NCI-H2107 treated with DMSO at 0.1 percent for 48 hours (cell line): ENCODE data around the gene BRD7.

Source experiments
- DNase-seq: peaks from one replicate; lab custom pipeline; 2025; ENCODE audit not compliant: unreplicated experiment; lab: John Stamatoyannopoulos, UW

Gene BRD7

GRCh38 chr16:50291719-50292565, 76.8 kb downstream of the BRD7 start:
- DNase-seq: no peak

DNA sequence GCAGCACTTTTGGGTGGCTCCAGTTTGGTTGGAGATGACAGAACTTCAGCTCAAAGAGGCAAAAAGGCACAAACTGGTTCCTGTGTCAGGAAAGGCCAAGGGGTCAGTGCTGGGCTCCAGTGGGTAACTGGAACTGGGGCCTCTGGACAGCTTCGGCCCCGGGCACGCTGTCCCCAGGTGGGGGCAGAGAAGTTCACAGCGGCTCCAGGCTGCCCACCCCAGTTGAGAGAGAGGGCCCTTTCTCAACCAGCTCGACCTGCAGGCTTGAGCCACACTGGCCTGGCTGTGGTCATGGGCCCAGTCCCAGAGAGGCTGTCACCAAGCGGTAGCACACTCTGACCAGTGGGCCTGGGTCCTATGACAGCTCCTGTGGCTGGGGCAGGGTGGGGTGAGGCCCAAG, 77.9 kb downstream of the BRD7 start:
- DNase-seq: no peak

GRCh38 chr16:50289950-50290764, 78.6 kb downstream of the BRD7 start:
- no peak for DNase-seq

GRCh38 chr16:50288920-50289319, 79.9 kb downstream of the BRD7 start:
- DNase-seq: no peak

DNA sequence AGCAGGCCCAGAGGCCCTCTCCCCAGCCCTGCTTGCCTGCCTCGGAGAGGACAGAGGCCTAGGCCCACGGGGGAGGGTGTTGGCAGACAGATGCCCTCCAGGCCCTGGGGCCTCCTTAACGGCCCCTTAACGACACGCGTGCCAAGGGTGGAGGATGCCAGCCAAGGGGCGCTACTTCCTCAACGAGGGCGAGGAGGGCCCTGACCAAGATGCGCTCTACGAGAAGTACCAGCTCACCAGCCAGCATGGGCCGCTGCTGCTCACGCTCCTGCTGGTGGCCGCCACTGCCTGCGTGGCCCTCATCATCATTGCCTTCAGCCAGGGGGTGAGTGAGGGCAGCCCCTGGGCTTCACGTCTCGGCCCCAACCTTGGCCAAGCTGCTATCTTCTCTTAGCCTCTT, 80.8 kb downstream of the BRD7 start:
- no peak for DNase-seq

DNA sequence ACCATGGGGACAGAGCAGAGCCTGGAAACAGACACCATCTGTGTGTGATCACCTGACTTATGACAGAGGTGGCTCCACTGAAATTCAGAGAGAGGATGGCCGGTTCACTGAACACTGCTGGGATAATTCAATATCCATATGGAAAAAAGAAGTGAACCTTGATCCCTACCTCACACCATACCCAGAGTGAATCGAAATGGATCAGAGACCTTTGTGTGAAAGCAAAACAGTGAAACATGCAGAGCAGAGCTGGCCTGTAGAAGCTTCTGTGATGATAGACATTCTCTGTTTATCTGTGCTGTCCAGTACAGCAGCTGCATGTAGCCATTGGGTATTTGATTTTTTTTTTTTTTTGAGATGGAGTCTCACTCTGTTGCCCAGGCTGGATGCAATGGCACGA, 82.1 kb downstream of the BRD7 start:
- no peak for DNase-seq

GRCh38 chr16:50285406-50286003, 83.3 kb downstream of the BRD7 start:
- DNase-seq: no peak

- no peak for DNase-seq
These were observed 84.5 kb downstream of the BRD7 start for GRCh38 chr16:50284131-50284911.

GRCh38 chr16:50282955-50283631, 85.7 kb downstream of the BRD7 start:
- no peak for DNase-seq

- DNase-seq: no peak
These were observed 86.7 kb downstream of the BRD7 start for GRCh38 chr16:50282010-50282538.

DNA sequence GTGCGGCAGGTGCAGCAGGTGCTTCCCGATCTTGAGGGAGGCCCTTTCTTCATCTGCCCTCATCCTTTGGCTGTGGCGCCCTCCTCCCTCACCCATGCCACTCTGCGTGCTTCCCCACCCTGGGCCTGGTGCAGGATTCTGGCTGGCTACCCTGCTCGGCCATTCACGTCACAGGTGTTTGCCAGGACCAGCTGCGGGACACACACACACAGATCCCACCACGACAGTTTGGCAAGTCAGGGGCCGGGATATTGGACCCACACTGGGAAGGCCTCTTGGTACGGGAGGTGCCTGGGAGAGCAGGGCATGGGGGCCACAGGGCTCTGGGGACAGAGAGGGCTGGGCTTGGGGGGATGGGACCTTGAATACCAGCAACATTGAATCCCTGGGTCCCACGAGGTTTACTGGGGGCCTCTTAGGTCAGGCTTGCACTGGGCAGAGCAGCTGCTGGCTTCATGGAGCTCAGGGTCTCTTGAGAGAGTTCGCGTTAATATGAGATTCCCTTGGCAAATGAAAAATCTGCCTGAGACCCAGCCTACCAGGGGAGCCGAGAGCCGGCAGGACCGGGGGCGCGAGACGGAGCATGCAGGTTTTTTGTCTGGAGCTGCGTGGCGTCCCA, 87.3 kb downstream of the BRD7 start:
- peak; percentile 43 for DNase-seq

DNA sequence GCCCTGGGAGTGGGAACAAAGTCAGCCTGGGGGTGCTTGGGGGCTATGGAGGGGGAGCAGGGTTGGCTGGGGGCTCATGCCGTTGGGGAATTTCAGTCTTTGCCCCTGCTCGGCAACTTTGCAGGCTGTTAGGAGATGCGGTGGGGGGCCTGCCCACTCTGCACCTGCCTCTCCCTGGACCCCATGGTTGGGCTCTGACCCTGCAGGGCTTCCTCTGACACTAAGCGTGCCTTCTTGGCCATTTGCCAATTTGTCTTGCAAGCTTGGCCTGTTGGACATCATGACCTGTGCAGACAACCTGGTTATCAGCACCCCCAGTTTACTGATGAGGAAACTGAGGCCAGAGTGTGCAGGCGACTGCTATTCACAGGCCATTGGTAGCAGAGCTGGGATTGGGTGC, 87.9 kb downstream of the BRD7 start:
- no peak for DNase-seq

GRCh38 chr16:50279504-50279865, 89.3 kb downstream of the BRD7 start:
- DNase-seq: no peak

- DNase-seq: no peak
These were observed 90.5 kb downstream of the BRD7 start for GRCh38 chr16:50278251-50278650.

DNA sequence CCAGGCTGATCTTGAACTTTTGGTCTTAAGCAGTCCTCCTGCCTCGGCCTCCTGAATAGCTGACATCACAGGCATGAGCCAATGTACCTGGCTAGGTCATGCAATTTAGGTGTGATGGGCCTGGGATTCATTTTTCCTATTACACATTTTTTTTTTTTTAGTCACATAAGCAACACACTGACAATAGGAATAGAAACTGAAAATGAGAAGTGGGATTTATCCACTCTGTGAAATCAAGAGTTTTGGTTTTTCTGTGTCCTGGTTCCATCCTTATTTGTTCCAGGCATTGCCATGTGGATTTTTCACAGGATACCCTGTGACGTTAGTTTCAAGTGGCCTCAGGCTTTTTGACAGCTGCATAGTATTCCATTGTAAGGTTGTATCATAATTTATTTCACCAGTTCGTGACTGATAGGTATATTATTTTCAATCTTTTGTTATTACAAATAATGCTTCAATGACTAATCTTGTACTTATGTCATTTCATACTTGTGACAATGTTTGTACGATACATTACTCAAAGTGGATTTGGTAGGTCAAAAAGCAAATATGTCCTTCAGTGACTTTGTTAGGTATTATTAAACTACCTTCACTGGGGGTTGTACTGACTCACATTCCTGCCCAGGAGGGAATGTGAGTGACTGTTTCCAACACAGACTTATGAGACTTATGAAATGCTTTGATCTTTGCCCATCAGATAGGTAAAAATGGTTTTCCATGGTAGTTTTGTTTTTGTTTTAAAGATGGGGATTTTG, 91.8 kb downstream of the BRD7 start:
- no peak for DNase-seq

GRCh38 chr16:50276326-50276640, 92.5 kb downstream of the BRD7 start:
- no peak for DNase-seq

DNA sequence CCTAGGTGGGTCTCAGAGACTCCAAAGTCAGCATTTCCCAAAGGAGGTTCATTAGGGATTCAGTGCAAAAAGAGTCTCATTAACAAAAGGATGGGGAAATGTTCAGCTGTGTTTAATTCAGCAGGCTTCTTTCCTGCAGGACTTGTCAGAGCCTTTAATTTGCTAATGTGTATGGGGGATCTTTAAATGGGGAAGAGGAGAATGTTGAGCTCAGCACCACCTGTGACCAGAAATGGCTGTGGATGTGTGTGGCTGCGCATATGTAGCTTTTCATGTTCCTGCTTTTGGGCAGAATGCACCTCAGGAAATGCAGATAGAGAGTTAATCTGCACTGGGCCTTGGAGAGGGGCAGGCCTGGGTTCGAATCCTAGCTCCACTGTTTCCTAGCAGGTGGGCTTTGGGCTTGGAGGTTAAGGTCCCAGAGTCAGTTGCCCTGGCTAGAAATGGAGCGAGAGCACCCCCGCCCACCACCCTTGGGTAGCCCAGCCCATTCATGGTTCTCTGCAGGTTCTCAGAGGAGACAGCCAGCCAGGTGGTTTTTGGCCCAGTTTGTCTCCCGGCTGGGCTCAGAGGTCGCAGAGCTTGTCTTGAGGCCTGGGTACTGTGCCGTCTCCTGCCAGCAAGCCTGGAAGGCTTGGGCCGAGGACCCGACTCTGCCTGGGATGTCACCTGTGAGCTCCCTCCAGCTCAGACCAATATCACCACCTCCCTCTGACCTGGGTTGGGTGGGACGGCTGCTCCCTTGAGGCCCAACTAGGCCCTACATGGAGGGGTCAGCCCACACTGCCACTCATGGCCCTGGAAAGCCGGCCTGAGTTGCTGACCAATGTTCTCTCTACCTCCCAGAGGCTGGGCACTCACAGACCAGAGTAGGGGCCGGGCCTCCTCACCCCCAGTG, 93.1 kb downstream of the BRD7 start:
- no peak for DNase-seq

GRCh38 chr16:50275098-50275415, 93.7 kb downstream of the BRD7 start:
- DNase-seq: no peak
